Renal pelvis (tissue), 4 donors: Measurements from ENCODE around the gene STC2. TPM values are rescaled to one million over a fixed set of nuclear protein-coding genes. Genes with fewer than 3 reads are reported as not detected.
"Not testable (repeated sequence)": the region's sequence is repeated elsewhere in the genome, so short reads cannot be mapped to it uniquely, and the experiment has no call there.

Experiments used
- DNase-seq: peaks from one replicate; pipeline ENCODE4 v3.0.0-alpha.2; 2013
- polyA plus RNA-seq, 3 donors: library from polyadenylated mRNA; unstranded; fragments of 120-200 nt; gene quantifications; one replicate each; pipeline ENCODE4 v1.2.1, GENCODE V29; 2013; ENCODE audit not compliant: insufficient read length in 3 of 3

Gene STC2
- polyA plus RNA-seq, 3 donors = 1.9 to 2.5 (median 2.3) TPM

DNA sequence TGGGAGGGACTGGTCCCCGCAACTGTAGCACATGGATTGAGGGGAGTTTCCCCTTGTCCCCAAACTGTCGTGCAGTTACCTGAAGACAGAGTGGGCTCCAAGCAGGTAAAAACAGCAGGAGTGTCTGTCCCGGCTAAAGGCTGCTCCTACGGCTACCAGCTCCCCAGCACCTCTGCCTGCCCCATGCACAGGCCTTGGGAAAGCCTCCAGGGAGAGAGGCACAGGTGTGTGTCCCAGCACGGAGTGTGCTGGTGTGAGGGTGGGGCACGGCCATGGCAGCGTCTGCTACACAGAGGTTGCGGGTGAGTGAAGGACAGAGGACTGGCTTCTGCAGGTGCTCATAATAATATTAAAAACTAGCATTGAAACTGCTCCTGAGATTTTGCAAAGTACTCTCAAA lies 30.4 kb downstream of the STC2 start:
- DNase-seq = no peak

DNA sequence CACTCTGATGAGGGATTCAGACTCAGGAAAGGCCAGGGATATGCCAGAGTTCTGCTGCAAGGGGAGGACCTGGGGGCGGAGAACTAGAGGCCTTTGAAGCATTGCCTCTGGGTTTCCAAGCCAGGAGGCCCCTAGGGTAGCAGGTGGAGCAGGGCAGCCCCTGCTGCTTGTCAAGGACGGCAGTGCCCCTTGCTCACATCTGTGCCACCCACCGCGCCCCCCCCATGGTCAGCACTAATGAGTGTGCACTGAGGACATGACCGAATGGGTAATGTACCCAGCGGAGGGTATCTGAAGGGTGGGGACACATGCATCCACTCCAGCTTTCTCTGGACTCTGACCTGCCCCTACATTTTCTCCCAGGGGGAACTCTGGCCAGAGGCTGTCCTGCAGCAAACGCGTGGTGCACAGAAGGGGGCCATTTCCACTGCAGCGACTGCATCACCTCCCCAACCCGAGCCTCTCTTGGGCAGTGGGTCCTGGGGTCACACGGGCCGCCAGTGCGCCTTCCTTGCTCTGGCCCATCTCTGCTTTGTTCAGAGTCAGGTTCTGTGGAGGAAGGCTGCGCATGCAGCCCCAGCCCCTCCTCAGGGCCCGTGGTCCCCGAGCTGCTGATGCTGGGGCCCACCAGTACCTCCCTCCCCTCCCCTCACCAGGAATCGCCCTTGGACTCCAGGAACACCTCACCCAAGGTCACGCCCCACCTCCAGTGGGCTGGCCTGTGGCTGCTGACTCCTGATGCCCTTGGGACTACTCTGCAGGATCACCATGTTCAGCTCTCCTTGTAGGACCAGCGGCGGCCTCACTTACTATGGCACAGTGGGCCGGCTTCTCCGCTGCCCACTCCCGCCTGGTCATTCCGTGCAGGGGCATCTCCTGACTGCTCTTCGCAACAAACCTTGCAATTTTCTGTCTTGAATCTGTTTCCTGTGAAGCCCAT lies 31.2 kb downstream of the STC2 start:
- no peak for DNase-seq

DNA sequence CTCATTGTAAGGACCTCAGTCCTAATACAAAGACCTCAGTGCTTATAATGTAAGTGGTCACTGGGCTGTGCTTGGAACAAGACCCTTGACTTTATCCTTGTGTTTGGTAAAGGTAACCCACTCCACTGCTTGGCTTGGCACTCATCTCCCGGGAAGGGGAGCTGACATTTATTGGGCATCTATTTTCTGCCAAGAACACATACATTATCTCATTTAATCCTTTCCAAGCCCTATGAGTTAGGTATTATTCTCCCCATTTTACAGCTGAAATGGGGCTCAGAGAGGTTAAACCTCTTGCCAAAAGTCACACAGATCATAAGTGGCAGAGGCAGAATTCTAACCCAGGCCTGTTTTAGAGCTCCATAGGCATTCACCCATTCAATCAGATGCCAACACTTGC lies 32.4 kb downstream of the STC2 start:
- no peak for DNase-seq

DNA sequence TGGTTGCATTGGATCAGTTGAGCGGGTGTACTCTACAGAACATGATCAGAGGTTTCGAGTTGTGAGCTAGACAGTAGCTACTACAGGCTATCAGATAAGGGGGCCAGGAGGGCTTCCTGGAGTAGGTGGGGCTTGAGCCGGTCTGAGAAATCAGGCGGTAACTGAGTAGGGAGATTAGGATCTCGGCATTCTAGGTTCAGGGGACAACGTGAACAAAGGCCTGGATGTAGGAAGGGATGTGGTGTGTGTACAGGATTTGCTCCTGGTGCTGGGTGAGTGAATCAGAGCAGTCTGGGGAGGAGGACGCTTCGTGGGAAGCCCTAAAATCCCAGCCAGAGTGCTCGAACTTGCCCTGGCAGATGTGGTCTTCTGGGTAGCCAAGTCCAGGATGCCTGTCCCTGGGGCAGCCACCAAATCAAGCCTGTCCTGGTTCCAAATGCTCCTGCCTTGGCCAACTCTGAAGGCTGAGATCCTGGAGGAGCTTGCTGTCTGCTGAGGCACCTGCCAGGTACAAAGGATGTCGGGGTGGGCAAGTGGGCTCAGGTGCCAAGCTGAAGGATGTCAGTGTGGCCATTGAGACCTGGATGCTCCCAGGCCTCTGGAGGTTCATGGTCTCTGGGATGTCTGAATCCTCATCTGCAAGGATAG lies 33.4 kb downstream of the STC2 start:
- DNase-seq = no peak

DNA sequence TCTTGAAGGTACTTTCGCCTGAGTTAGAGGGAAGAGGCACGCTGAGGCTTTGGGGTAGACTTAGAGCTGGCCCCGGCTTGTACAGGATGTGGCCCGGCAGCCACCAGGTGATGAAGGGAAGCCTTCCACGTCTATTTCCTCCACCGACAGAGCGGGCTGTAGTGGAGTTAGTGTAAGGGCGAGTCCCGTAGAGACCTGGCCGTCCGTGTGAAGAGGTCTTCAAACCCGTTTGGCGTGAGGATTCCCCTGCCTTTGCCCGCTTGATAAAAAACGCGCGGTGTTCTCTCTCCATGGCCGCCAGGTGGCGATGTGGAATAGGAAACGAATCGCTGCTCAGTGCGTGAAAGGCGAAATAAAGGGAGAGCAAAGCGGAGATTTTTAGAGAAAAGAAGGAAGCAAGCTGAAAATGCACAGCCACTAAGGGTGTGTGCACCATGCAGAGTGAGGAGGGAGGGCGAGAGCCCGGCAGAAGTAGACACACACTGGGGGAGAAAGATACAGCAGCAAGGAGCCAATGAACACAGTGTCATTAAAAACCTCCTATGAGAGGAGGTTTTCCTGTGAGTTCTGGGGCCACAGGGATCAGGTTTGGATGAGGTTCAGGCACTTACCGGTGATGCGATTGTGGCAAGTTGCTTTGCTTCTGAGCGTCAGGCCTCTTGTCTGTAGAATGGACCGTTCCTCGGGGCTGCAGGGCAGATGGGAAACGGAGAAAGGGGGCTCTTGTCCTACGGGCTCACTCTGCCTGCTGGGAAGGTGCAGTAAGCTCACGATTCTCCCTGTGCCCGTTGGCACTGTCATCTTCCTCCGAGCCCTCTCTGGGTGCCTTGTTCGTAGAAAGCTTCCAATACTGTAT lies 34.2 kb downstream of the STC2 start:
- DNase-seq = peak; percentile 85

DNA sequence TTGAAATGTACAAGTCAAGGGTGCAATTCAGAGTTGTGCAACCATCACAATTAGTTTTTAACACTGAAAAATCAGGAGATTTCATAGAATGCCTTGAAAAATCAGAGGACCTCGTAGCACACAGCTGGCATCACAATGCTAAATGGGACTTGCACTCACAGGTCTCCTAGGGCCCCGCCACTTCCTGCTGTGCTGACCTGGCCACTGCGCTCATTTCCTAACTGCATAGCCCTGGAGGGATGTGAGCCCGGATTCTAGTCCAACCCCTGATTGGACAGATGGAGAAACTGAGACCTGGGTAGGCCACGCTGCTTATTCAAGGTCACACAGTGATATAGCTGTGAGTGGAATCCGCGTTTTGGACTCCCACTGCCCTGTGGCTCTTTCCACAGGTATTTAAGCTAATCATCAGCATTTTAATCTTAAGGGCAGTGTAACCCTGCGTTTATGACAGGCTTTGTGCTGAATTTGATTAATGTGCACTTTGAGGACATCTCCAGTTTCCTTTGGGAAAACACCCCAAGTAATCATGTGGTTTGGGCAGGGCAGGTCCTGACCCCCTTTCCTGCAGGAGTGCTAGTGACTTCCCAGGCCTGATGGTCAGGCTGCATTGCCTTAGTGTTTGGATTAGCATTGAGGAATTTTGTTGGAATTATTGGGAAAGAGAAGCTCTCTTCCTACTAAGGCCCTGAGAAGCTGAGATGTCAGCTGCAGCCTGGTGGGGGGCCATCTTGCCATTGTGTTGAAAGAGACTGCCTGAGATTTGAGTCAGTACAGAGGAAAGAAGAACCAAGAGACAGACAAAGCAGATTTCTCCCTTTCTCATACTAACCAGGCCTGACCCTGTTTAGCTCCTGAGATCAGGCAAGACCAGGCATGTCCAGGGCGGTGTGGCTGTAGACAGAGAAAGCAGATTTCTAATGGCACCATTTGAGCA lies 36.2 kb downstream of the STC2 start:
- no peak for DNase-seq

DNA sequence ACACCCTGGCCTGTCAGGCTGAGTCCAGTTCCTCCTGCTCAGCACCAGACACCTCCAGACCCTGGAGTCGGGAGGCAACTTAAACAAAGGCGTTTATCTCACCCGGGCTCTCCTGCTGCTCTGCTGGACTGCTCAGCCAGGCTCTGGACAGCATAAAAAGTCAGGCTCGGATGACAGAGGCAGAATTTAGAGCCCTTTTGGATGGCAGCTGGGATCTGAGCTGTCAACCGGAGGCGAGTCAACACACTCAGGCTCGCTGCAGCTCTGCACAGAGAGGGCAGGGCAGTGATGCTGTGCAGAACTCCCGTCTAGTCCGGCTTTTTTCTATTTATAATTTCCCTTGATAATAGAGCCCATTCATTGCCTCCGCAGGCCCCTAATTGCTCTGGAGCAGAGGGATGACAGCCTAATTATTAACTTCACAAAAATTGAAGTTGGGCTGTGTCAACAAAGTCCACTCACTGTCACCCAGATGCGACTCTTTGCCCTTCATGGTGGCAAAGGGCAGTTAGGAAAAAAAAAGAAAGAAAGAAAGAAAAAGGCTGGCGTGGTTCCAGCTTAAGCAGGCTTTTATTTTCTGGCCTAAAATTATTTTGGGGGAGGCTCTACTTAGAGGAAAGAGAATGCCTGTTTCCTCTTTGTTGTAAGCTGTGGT lies 37.6 kb downstream of the STC2 start:
- no peak for DNase-seq

DNA sequence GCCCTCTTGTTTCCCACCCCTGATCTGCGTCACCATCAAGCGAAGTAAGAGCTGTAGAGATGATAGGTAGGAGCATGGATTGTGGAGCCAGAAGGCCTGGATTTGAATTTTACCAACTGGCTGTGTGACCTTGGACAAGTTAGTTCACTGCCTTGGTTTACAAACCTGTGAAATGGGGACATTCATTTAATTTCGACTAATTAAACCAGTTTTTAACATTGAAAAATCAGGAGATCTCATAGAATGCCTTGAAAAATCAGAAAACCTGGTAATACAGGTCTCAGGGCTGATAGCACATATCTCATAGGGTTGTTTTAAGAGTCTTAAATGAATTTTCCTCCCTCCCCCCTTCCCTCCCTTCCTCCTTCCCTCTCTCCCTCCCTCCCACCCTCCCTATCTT lies 38.8 kb downstream of the STC2 start:
- no peak for DNase-seq

DNA sequence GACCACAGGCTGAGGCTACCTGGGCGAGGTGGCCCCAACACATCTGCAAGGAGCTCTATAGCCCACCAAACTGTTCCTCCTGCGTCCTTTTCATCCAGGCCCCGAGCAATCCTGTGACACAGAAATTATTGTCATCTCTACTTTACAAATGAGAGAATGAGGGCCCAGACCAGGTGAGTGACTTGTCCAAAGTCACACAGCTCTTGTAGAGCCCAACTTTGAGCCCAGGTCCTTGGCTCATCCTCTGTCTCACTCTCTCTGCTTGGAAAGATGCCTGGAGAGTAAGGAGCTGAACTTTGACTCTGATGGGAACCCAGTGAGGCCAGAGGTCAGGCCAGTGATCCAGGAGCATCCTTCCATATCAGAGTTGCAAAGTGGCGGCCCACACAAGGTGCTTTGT lies 39.6 kb downstream of the STC2 start:
- DNase-seq = no peak

DNA sequence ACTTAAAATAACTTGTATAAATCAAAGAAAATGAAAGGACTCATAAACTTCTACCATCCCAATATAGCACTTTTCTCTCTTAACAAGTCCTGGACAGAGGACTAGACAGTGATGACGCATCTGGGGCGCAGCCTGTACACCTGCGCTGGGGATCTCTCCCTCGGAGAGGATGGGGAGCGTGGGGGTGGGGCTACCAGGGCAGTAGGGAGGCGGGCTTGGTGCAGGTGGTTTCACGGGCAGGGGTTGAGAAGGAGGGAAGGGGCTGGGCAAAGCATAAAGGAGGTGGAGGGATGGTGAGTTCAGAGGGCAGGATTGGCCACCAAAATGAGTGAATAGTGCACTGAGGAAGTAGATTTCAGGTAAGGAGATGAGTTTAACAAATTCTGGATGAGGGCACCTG lies 41.1 kb downstream of the STC2 start:
- DNase-seq = no peak

DNA sequence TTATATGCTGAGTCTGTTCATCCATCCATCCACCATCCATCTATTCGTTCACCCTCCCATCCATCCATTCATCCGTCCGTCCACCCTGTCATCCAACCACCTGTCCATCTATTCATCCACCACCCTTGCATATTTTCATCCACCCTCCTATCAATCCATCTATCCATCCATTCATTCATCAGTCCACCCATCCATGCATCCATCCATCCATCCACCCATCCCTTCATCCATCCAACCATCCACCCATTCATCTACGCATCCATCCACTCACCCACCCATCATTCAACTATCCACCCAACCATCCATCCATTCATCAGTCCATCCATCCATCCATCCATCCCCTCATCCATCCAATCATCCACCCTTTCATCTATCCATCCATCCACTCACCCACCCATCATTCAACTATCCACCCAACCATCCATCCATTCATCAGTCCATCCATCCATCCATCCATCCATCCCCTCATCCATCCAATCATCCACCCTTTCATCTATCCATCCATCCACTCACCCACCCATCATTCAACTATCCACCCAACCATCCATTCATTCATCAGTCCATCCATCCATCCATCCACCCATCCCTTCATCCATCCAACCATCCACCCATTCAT lies 43.8 kb downstream of the STC2 start:
- not testable (repeated sequence) for DNase-seq

DNA sequence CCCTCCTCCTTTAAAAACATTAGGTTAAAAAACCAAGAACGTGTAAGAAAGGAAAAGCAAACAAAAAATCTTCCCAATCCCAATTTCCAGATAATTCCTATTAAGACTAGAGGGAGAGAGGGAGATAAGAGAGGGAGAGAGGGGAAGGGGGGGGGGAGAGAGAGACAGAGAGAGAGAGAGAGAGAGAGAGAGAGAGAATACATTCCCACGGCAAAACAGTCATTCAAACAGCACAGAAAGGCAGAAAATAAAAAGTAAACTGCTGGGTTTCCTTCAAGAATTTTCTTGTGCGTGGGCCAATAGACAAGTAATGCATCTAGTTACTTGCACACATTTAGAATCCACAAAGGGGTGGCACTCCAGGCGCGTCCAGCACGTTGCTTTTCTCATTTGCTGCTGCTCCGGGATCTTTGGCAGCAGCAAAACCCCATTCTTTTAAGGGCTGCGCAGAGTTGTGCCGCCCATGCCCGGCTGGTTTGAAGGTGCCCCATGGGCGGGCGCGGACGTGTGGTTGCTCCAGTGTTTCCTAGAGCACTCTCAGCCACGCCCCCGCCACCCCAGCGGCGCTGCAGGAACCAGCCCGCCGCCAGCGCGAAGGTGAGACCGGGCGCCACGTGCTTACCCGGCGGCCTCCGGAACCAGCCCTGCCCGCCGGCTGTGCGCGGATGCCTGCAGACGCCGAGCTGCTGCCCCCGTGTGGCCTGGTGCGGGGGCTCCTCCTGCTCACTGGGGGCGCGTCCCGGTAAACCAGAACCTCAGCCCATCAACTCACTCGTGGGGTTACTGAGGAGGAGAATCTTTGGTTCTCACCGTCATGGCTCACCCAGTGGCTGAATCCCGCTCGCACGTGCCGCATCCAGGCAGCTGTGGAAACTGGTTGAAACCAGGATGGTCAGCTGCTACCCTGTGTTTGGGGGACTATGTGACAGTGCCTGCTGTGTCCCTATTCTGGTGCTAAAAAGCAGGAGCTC lies 44.6 kb downstream of the STC2 start:
- DNase-seq = peak; percentile 62

DNA sequence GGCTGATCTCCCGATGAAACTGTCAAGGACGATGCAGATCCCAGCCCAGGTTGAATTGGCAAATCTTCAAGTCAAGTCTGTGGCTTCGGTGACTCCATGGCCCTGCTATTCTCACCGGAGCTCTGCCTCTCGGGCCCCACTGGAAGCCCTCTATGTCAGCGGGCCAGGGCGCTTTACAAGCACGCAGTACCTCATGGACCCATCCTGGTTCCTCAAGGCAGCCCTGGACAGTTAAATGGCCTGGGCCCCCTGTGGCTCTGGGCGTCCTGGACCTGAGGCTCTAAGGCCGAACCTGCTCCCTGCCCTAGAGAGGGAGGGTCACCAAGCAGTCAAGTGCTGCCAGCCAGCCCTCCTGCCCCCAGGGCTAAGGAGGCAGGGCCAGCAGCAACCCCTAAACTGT lies 45.3 kb downstream of the STC2 start:
- DNase-seq = no peak

DNA sequence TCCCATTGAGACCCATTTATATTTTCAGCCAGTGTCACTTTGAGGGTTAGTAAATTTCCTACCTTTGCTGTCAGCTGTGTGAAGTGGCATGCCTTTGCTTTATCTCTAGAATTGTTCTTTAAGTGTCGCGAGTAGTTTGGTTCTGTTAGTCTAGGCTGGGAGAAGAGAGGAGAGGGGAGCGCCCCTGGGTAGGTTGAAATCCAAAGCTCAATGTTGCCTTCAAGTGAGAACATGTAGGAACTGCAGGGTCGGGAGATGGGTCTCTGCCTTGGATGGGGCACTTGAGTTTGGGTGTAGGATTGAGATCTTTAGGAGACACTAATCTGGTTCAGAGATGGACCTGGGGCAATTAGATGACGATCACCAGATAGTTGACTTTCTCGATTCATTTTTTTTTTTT lies 46.3 kb downstream of the STC2 start:
- no peak for DNase-seq

DNA sequence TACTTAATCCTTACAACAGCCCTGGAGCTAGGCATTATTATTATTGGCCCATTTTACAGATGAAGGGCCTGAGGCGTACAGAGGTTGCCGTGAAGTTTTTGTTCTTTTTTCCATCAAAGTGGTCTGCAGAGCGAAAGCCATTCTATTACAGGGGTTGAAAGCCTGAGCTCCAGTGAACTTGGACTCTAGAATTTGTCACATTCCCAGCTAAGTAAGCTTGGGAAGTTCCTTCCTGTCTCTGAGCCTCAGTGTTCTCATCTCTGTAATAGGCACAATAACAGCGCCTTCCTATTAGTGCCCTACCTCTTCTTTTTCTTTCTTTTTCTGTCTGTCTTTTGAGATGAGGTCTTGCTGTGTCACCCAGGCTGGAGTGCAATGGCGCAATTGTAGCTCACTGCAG lies 49.0 kb downstream of the STC2 start:
- no peak for DNase-seq

DNA sequence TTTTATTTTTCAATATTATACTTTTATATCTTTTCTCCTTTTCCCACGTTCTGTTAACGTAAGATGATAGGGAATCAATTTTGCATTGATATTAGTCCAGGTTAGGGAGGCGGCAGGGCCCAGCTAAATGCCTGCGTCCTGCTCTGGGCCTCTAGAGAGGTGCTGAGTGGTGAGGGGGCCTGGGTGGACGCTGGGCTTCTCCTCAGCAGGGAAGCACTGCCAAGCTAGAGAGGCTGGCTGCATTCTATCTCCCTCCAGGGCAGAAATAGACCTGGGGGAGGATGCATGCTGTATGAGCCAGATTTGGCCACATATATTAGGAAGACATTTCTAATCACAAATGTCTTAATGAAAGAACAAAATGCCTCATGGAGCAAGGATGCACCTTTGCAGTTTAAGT lies 49.6 kb downstream of the STC2 start:
- DNase-seq = no peak

DNA sequence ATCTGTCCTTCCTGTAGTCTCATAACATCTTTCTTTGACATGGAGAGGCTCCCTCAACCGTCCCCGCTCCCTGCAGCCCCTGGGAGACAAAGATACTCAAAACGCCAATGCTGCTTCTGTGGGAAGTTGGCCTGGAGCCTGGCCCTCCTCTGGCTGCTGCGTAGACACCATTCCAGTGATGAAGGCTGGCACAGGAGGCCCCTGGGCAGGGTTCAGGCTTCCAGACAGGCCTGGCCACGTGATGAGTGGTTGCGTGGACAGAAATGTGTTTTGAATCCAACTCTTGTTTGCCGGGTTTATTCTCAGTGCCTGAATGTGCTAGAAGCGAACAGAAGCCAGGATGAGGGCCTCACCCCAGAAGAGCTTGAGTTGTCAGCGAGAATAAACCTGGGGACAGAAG lies 50.0 kb downstream of the STC2 start:
- DNase-seq = no peak

DNA sequence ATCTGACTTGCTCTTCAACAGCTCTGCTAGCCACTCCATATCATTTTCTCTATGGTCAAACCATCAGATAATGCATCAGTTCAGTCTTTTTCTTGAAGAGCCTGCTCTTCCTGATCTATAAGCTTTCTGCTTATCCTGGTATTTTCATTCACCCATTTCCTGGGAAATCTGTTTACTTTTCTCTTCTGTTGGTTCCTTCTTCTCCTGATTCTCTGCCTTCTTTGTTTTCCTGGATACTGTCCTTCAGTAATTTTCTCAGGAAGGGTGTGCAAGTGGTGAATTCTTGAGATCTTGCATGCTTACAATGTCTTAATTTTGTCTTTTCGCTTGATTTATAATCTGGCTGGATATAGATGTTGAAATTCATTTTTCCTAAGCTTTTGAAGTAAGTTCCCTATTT lies 53.4 kb downstream of the STC2 start:
- no peak for DNase-seq

DNA sequence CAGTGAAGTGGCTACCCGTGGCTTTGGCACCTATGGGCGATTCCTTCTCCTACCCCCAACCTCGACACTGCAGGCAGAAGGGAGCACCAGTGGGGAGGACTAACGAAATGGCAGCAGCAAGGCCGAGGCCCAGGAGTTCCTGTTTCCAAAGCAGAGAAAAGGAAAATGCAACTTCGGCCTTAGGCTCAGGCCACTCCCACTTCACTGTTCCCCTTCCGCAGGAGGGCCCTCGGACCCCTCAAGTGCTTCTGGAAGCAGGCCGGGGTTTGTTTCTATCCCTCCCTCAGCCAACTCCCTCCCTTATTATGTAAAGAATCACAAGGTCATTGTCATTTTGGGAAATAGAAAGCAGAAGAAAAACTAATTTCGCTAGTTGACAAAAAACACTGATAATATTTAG lies 56.8 kb downstream of the STC2 start:
- DNase-seq = no peak
